ENCODE data around the gene SPECC1L.

DNA sequence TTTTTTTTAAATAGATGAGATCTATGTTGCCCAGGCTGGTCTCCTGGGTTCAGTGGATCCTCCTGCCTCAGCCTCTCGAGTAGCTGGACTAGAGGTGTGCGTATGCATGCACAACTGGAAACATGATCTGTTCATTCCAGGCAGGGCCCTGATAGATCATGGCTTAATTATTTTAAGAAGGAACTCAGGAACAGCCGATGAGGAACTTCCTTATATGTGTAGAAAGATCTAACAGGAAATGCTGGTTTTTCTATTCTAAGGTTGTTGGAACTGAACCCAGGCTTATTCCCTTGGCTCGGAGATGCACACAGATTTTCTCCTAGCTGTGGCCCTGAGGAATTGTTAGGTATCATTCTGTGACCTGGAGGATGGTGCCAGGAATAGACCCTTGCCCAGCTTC lies 32.4 kb downstream of the SPECC1L start:
- TF ChIP-seq, protein P1, sequence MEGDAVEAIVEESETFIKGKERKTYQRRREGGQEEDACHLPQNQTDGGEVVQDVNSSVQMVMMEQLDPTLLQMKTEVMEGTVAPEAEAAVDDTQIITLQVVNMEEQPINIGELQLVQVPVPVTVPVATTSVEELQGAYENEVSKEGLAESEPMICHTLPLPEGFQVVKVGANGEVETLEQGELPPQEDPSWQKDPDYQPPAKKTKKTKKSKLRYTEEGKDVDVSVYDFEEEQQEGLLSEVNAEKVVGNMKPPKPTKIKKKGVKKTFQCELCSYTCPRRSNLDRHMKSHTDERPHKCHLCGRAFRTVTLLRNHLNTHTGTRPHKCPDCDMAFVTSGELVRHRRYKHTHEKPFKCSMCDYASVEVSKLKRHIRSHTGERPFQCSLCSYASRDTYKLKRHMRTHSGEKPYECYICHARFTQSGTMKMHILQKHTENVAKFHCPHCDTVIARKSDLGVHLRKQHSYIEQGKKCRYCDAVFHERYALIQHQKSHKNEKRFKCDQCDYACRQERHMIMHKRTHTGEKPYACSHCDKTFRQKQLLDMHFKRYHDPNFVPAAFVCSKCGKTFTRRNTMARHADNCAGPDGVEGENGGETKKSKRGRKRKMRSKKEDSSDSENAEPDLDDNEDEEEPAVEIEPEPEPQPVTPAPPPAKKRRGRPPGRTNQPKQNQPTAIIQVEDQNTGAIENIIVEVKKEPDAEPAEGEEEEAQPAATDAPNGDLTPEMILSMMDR (IDR thresholded peaks at IDR 0.05) = no peak
- TF ChIP-seq POLR2A (IDR thresholded peaks at IDR 0.05) = no peak

Measured in tibial nerve (tissue), 3 donors.